ENCODE data around the gene CPNE7. TPM values are rescaled to one million over a fixed set of nuclear protein-coding genes. Genes with fewer than 3 reads are reported as not detected.

The CPNE7 gene
- polyA plus RNA-seq, 1 donor from 2014 or later, result 0.15 TPM

GRCh38 chr16:89638455-89638854 lies 62.9 kb downstream of the CPNE7 start:
- no peak for TF ChIP-seq SMC3 (conservative IDR thresholded peaks at IDR 0.05; ENCODE audit: poor library complexity)
- no peak for TF ChIP-seq POLR2AphosphoS5 (IDR thresholded peaks at IDR 0.05)
- TF ChIP-seq CTCF (IDR thresholded peaks at IDR 0.05; ENCODE audit: poor library complexity, severe bottlenecking), result no peak
- TF ChIP-seq EP300 (conservative IDR thresholded peaks at IDR 0.05; ENCODE audit: poor library complexity, severe bottlenecking), result no peak
- TF ChIP-seq REST (IDR thresholded peaks at IDR 0.05; ENCODE audit: borderline replicate concordance), result no peak
- TF ChIP-seq MXI1 (conservative IDR thresholded peaks at IDR 0.05; ENCODE audit: poor library complexity, severe bottlenecking), result no peak
- no peak for TF ChIP-seq EZH2 (IDR thresholded peaks at IDR 0.05; ENCODE audit: borderline replicate concordance, insufficient read depth, low read length, poor library complexity, severe bottlenecking)
- Histone ChIP-seq H3K79me2 (replicated peaks; ENCODE audit: insufficient read depth, low read length) (no peaks in the 10 kb centered on the region), H3K4me3 (ENCODE audit: low read length) (no peak overlapping the region), H3K9ac (ENCODE audit: low read length) (no peak overlapping the region), H3K9me3 (ENCODE audit: low read length) (no peaks in the 10 kb centered on the region), H3K27ac (ENCODE audit: low read length) (no peak overlapping the region), H3F3A (ENCODE audit: insufficient read depth, low read length, poor library complexity, severe bottlenecking) (no peaks in the 10 kb centered on the region), H3K36me3 (ENCODE audit: insufficient read depth, low read length) (no peaks in the 10 kb centered on the region), H3K27me3 (ENCODE audit: insufficient read depth, low read depth, low read length) (peaks cover 4% of the 10 kb centered on the region), H2AFZ (ENCODE audit: low read depth, low read length) (no peak overlapping the region), H3K4me2 (ENCODE audit: low read length) (no peak overlapping the region), H4K20me1 (ENCODE audit: insufficient read depth) (no peaks in the 10 kb centered on the region), H3K9me2 (ENCODE audit: insufficient read depth, low read length) (no peaks in the 10 kb centered on the region)

- no peak overlapping the region for H3K27ac ChIP-seq (ENCODE audit: low read length)
- H3K4me3 ChIP-seq (ENCODE audit: low read length), result no peak overlapping the region
- H3K27me3 ChIP-seq (ENCODE audit: insufficient read depth, low read depth, low read length), result peaks cover 3% of the 10 kb centered on the region
- no peak overlapping the region for H2AFZ ChIP-seq (ENCODE audit: low read depth, low read length)
- H3K9me2 ChIP-seq (ENCODE audit: insufficient read depth, low read length), result no peaks in the 10 kb centered on the region
- H3K4me2 ChIP-seq (ENCODE audit: low read length), result no peak overlapping the region
- no peaks in the 10 kb centered on the region for H3K79me2 ChIP-seq (replicated peaks; ENCODE audit: insufficient read depth, low read length)
- no peaks in the 10 kb centered on the region for H3F3A ChIP-seq (ENCODE audit: insufficient read depth, low read length, poor library complexity, severe bottlenecking)
- no peaks in the 10 kb centered on the region for H3K9me3 ChIP-seq (ENCODE audit: low read length)
- H3K36me3 ChIP-seq (ENCODE audit: insufficient read depth, low read length), result no peaks in the 10 kb centered on the region
- no peak for TF ChIP-seq POLR2AphosphoS5 (IDR thresholded peaks at IDR 0.05)
- no peak for TF ChIP-seq MXI1 (conservative IDR thresholded peaks at IDR 0.05; ENCODE audit: poor library complexity, severe bottlenecking)
- no peak for TF ChIP-seq TAF1 (IDR thresholded peaks at IDR 0.05; ENCODE audit: low read depth)
- no peak for TF ChIP-seq RAD21 (conservative IDR thresholded peaks at IDR 0.05)
- no peak for TF ChIP-seq CTCF (IDR thresholded peaks at IDR 0.05; ENCODE audit: poor library complexity, severe bottlenecking)
- TF ChIP-seq REST (IDR thresholded peaks at IDR 0.05; ENCODE audit: borderline replicate concordance), result no peak
- no peak for TF ChIP-seq EP300 (conservative IDR thresholded peaks at IDR 0.05; ENCODE audit: poor library complexity, severe bottlenecking)
- no peak for TF ChIP-seq SMC3 (conservative IDR thresholded peaks at IDR 0.05; ENCODE audit: poor library complexity)
- no peak for TF ChIP-seq EZH2 (IDR thresholded peaks at IDR 0.05; ENCODE audit: borderline replicate concordance, insufficient read depth, low read length, poor library complexity, severe bottlenecking)
- H4K20me1 ChIP-seq (ENCODE audit: insufficient read depth), result no peaks in the 10 kb centered on the region
- no peak overlapping the region for H3K9ac ChIP-seq (ENCODE audit: low read length)
These were observed 63.8 kb downstream of the CPNE7 start for GRCh38 chr16:89639385-89639784.
